Stimulated activated naive CD4-positive, alpha-beta T cell (primary cell): ENCODE measurements around the gene SDR9C7.
"Not testable (repeated sequence)": the region's sequence is repeated elsewhere in the genome, so short reads cannot be mapped to it uniquely, and the experiment has no call there.

Experiments
- DNase-seq, 6 experiments: peaks; one replicate each; lab custom pipeline; 2025; lab: John Stamatoyannopoulos, UW

SDR9C7 gene

GRCh38 chr12:56933826-56934625, at the start of gene SDR9C7:
Gene SDR9C7 (minus strand): TSS chr12:56934408. CDS start chr12:56934261, 147 bp downstream.
- no peak for DNase-seq

- DNase-seq, result no peak
Observed at GRCh38 chr12:56983386-56983785, 49.2 kb upstream of the SDR9C7 start.

GRCh38 chr12:56982578-56983236, 48.5 kb upstream of the SDR9C7 start:
- not testable (repeated sequence) for DNase-seq

GRCh38 chr12:56980941-56981530, 46.8 kb upstream of the SDR9C7 start:
- DNase-seq, result no peak

- no peak for DNase-seq
Observed at GRCh38 chr12:56980268-56980667, 46.1 kb upstream of the SDR9C7 start.

- no peak for DNase-seq
Observed at GRCh38 chr12:56979628-56980027, 45.4 kb upstream of the SDR9C7 start.

- DNase-seq, result no peak
Observed at GRCh38 chr12:56978397-56979138, 44.4 kb upstream of the SDR9C7 start.

GRCh38 chr12:56977361-56977760, 43.2 kb upstream of the SDR9C7 start:
- DNase-seq, result not testable (repeated sequence)

GRCh38 chr12:56974224-56974623, 40.0 kb upstream of the SDR9C7 start:
- DNase-seq, result not testable (repeated sequence)

- not testable (repeated sequence) for DNase-seq
Observed at GRCh38 chr12:56968910-56969309, 34.7 kb upstream of the SDR9C7 start.

GRCh38 chr12:56965997-56966642, 31.9 kb upstream of the SDR9C7 start:
- not testable (repeated sequence) for DNase-seq

- not testable (repeated sequence) for DNase-seq
Observed at GRCh38 chr12:56965124-56965523, 30.9 kb upstream of the SDR9C7 start.

- not testable (repeated sequence) for DNase-seq
Observed at GRCh38 chr12:56963557-56963956, 29.3 kb upstream of the SDR9C7 start.

GRCh38 chr12:56962247-56962646, 28.0 kb upstream of the SDR9C7 start:
- DNase-seq, result not testable (repeated sequence)

GRCh38 chr12:56958422-56958821, 24.2 kb upstream of the SDR9C7 start:
- DNase-seq, result no peak

- no peak for DNase-seq
Observed at GRCh38 chr12:56957229-56958052, 23.2 kb upstream of the SDR9C7 start, which contains the start of gene RDH16. Gene RDH16 (minus strand): TSS chr12:56957608. CDS start chr12:56957462, 146 bp downstream.

- no peak for DNase-seq
Observed at GRCh38 chr12:56955631-56956256, 21.5 kb upstream of the SDR9C7 start.

- DNase-seq, result no peak
Observed at GRCh38 chr12:56954958-56955355, 20.7 kb upstream of the SDR9C7 start.

- no peak for DNase-seq
Observed at GRCh38 chr12:56954057-56954957, 20.1 kb upstream of the SDR9C7 start.
